ENCODE measurements around the gene OGN. TPM values are rescaled to one million over a fixed set of nuclear protein-coding genes. Genes with fewer than 3 reads are reported as not detected.

The OGN gene
- total RNA-seq, 1 experiment from 2014 or later = not detected

GRCh38 chr9:92406477-92406876 lies 2.1 kb upstream of the OGN start:
- ChIA-PET CTCF (no interaction called here), POLR2A (no interaction called here)
- no peaks in the 10 kb centered on the region for H3K9me3 Mint-ChIP-seq (ENCODE audit: unreplicated experiment)
- intact Hi-C loops (cut with micrococcal nuclease) = no loop called here
- H3K4me3 Mint-ChIP-seq (ENCODE audit: unreplicated experiment) = no peak overlapping the region
- H3K36me3 Mint-ChIP-seq (ENCODE audit: insufficient read depth, unreplicated experiment) = no peaks in the 10 kb centered on the region
- no peaks in the 10 kb centered on the region for H3K4me1 Mint-ChIP-seq (ENCODE audit: insufficient read depth, unreplicated experiment)
- no TSS peak for BruUV-seq (replicated peaks)
- H3K27me3 Mint-ChIP-seq (ENCODE audit: insufficient read depth, unreplicated experiment) = no peaks in the 10 kb centered on the region
- H3K27ac Mint-ChIP-seq (ENCODE audit: low read depth, unreplicated experiment) = no peak overlapping the region
- no peak for DNase-seq (ENCODE audit: unreplicated experiment)
- TF ChIP-seq CTCF (IDR thresholded peaks at IDR 0.05; ENCODE audit: unreplicated experiment) = no peak

- intact Hi-C loops (cut with micrococcal nuclease) = no loop called here
- no peak overlapping the region for H3K4me3 Mint-ChIP-seq (ENCODE audit: unreplicated experiment)
- H3K4me1 Mint-ChIP-seq (ENCODE audit: insufficient read depth, unreplicated experiment) = no peaks in the 10 kb centered on the region
- no peaks in the 10 kb centered on the region for H3K9me3 Mint-ChIP-seq (ENCODE audit: unreplicated experiment)
- no peak for TF ChIP-seq CTCF (IDR thresholded peaks at IDR 0.05; ENCODE audit: unreplicated experiment)
- ChIA-PET CTCF (no interaction called here), POLR2A (interaction anchor here (1.0 to 1.8 kb wide), 2 partner anchors 9 to 20 kb away, joined by 3 to 10 read pairs; no protein-coding TSS in a partner anchor)
- no TSS peak for BruUV-seq (replicated peaks)
- no peak for DNase-seq (ENCODE audit: unreplicated experiment)
- H3K27me3 Mint-ChIP-seq (ENCODE audit: insufficient read depth, unreplicated experiment) = no peaks in the 10 kb centered on the region
- no peak overlapping the region for H3K27ac Mint-ChIP-seq (ENCODE audit: low read depth, unreplicated experiment)
- H3K36me3 Mint-ChIP-seq (ENCODE audit: insufficient read depth, unreplicated experiment) = no peaks in the 10 kb centered on the region
These were observed 1.4 kb upstream of the OGN start for GRCh38 chr9:92405818-92406217.

GRCh38 chr9:92402826-92403745 lies 1.3 kb downstream of the OGN start:
- no peak overlapping the region for H3K4me3 Mint-ChIP-seq (ENCODE audit: unreplicated experiment)
- intact Hi-C loops (cut with micrococcal nuclease) = no loop called here
- no peaks in the 10 kb centered on the region for H3K27me3 Mint-ChIP-seq (ENCODE audit: insufficient read depth, unreplicated experiment)
- peaks cover 1% of the 10 kb centered on the region for H3K9me3 Mint-ChIP-seq (ENCODE audit: unreplicated experiment)
- DNase-seq (ENCODE audit: unreplicated experiment) = no peak
- POLR2A ChIA-PET = interaction anchor here (0.6 to 1.5 kb wide), 2 partner anchors 18 to 76 kb away, joined by 3 to 5 read pairs; no protein-coding TSS in a partner anchor
- no peaks in the 10 kb centered on the region for H3K4me1 Mint-ChIP-seq (ENCODE audit: insufficient read depth, unreplicated experiment)
- CTCF ChIA-PET = interaction anchor here (1.1 kb wide), 1 partner anchor 75 kb away, joined by 4 read pairs; no protein-coding TSS in a partner anchor
- BruUV-seq (replicated peaks) = no TSS peak
- H3K36me3 Mint-ChIP-seq (ENCODE audit: insufficient read depth, unreplicated experiment) = no peaks in the 10 kb centered on the region
- no peak overlapping the region for H3K27ac Mint-ChIP-seq (ENCODE audit: low read depth, unreplicated experiment)
- TF ChIP-seq CTCF (IDR thresholded peaks at IDR 0.05; ENCODE audit: unreplicated experiment) = no peak

GRCh38 chr9:92402360-92402759 lies 2.0 kb downstream of the OGN start:
- H3K4me1 Mint-ChIP-seq (ENCODE audit: insufficient read depth, unreplicated experiment) = no peaks in the 10 kb centered on the region
- POLR2A ChIA-PET = no interaction called here
- CTCF ChIA-PET = no interaction called here
- no peak for TF ChIP-seq CTCF (IDR thresholded peaks at IDR 0.05; ENCODE audit: unreplicated experiment)
- intact Hi-C loops (cut with micrococcal nuclease) = no loop called here
- no peaks in the 10 kb centered on the region for H3K36me3 Mint-ChIP-seq (ENCODE audit: insufficient read depth, unreplicated experiment)
- no TSS peak for BruUV-seq (replicated peaks)
- peaks cover 7% of the 10 kb centered on the region for H3K9me3 Mint-ChIP-seq (ENCODE audit: unreplicated experiment)
- H3K4me3 Mint-ChIP-seq (ENCODE audit: unreplicated experiment) = no peak overlapping the region
- H3K27ac Mint-ChIP-seq (ENCODE audit: low read depth, unreplicated experiment) = no peak overlapping the region
- no peaks in the 10 kb centered on the region for H3K27me3 Mint-ChIP-seq (ENCODE audit: insufficient read depth, unreplicated experiment)
- no peak for DNase-seq (ENCODE audit: unreplicated experiment)
